PC-3 (cell line): ENCODE data around the gene NDUFS7. TPM values are rescaled to one million over a fixed set of nuclear protein-coding genes. Genes with fewer than 3 reads are reported as not detected.
"Not testable (repeated sequence)": the region's sequence is repeated elsewhere in the genome, so short reads cannot be mapped to it uniquely, and the experiment has no call there.

Experiments
- ATAC-seq: fragments of 200-7000 bp; cut with Tn5 transposase; 2 replicates; pipeline ENCODE4 v1.9.1; 2020; ENCODE audit warnings: mild to moderate bottlenecking, moderate library complexity
- BruUV-seq: library from RNA; stranded (reverse); fragments of 400-500 nt; replicated peaks from 2 replicates; lab custom pipeline; 2021; lab: Mats Ljungman, UMichigan
- CTCF ChIA-PET: fragments of 300-600 bp; sonication (Branson Sonifier 250); formaldehyde crosslinking; loops from one replicate; lab custom pipeline; 2022; ENCODE audit warnings: antibody characterized with exemption; lab: Charles Lee
- POLR2A ChIA-PET: fragments of 300-600 bp; sonication (Branson Sonifier 250); formaldehyde crosslinking; loops from one replicate; lab custom pipeline; 2022; ENCODE audit warnings: antibody characterized with exemption; ENCODE audit not compliant: unreplicated experiment; lab: Charles Lee
- DNase-seq: peaks from one replicate; pipeline ENCODE4 v3.0.0-alpha.2; 2015
- H2AFZ ChIP-seq: fragments of 300-600 bp; sonication (generic); 2 replicates; pipeline ENCODE4 v1.6.0; 2016; ENCODE audit warnings: antibody characterized with exemption, low read length
- H3F3A ChIP-seq: fragments of 300-600 bp; sonication (generic); one replicate; pipeline ENCODE4 v1.6.0; 2017; ENCODE audit warnings: antibody characterized with exemption, low read length, control low read depth, mild to moderate bottlenecking; ENCODE audit not compliant: unreplicated experiment
- H3K27ac ChIP-seq: fragments of 300-600 bp; sonication (generic); 2 replicates; pipeline ENCODE4 v1.5.1; 2016; ENCODE audit warnings: mild to moderate bottlenecking, low read length
- H3K27me3 ChIP-seq: fragments of 300-600 bp; sonication (generic); 2 replicates; pipeline ENCODE4 v1.6.1; 2016; ENCODE audit warnings: low read length, mixed read lengths
- H3K36me3 ChIP-seq: fragments of 300-600 bp; sonication (generic); 2 replicates; pipeline ENCODE4 v1.6.1; 2016; ENCODE audit warnings: low read depth, mixed run types, low read length, mixed read lengths
- H3K4me1 ChIP-seq: fragments of 300-600 bp; sonication (generic); 2 replicates; pipeline ENCODE4 v1.5.1; 2016; ENCODE audit warnings: low read length; ENCODE audit not compliant: insufficient read depth
- H3K4me2 ChIP-seq: fragments of 300-600 bp; sonication (generic); 2 replicates; pipeline ENCODE4 v1.6.0; 2016; ENCODE audit warnings: low read length
- H3K4me3 ChIP-seq: fragments of 300-600 bp; sonication (generic); 2 replicates; pipeline ENCODE4 v1.5.1; 2016; ENCODE audit warnings: mild to moderate bottlenecking, low read length, mixed read lengths
- H3K79me2 ChIP-seq: fragments of 300-600 bp; sonication (generic); 2 replicates; pipeline ENCODE4 v1.6.1; 2017; ENCODE audit warnings: low read length, mixed read lengths
- H3K9ac ChIP-seq: fragments of 300-600 bp; sonication (generic); 2 replicates; pipeline ENCODE4 v1.6.0; 2016; ENCODE audit warnings: mild to moderate bottlenecking, low read length
- H3K9me2 ChIP-seq: fragments of 300-600 bp; sonication (generic); replicated peaks from 2 replicates; pipeline ENCODE4 v1.6.1; 2016; ENCODE audit warnings: mixed run types, low read length, mixed read lengths
- H3K9me3 ChIP-seq: fragments of 300-600 bp; sonication (generic); 2 replicates; pipeline ENCODE4 v1.6.1; 2016; ENCODE audit warnings: low read length, mixed read lengths
- H4K20me1 ChIP-seq: fragments of 300-600 bp; sonication (generic); 2 replicates; pipeline ENCODE4 v1.6.1; 2016; ENCODE audit warnings: low read length, mixed read lengths
- EZH2 ChIP-seq: fragments of 300-600 bp; sonication (generic); IDR thresholded peaks from one replicate; pipeline ENCODE4 v1.6.1; 2017; ENCODE audit warnings: antibody characterized with exemption, mild to moderate bottlenecking, low read length; ENCODE audit not compliant: unreplicated experiment
- EZH2phosphoT487 ChIP-seq: fragments of 300-600 bp; sonication (generic); IDR thresholded peaks from 2 replicates; pipeline ENCODE4 v1.6.1; 2018; ENCODE audit warnings: mild to moderate bottlenecking, antibody characterized with exemption, low read length, borderline replicate concordance
- intact Hi-C: fragments of 100-400 bp; cut with micrococcal nuclease; formaldehyde crosslinking; loops from 2 replicates; pipeline ENCODE4 v1.9.0; 2023
- total RNA-seq: library from RNA; depleted of rRNA; stranded (reverse); fragments of >200 nt; gene quantifications from 2 replicates; pipeline ENCODE4 v1.2.3, GENCODE V29; 2014
- TF ChIP-seq, protein P1 (sequence below): fragments of 300-600 bp; sonication (generic); conservative IDR thresholded peaks from 2 replicates; pipeline ENCODE4 v1.5.1; 2017; ENCODE audit warnings: antibody characterized with exemption, low read depth, mild to moderate bottlenecking, low read length

Gene NDUFS7
- total RNA-seq, 1 experiment from 2014 or later: 111 TPM

GRCh38 chr19:1418951-1419738, 35.4 kb downstream of the NDUFS7 start:
- no peak overlapping the region for H2AFZ ChIP-seq
- POLR2A ChIA-PET: no interaction called here

DNA sequence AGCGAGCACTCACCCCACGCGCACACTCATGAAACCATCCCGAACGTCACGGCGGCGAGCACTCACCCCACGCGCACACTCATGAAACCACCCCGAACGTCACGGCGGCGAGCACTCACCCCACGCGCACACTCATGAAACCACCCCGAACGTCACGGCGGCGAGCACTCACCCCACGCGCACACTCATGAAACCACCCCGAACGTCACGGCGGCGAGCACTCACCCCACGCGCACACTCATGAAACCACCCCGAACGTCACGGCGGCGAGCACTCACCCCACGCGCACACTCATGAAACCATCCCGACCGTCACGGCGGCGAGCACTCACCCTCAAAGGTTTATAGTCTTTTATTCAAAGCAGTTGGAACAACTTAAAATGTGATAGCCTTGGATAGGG, 36.4 kb downstream of the NDUFS7 start:
- POLR2A ChIA-PET, H3F3A ChIP-seq, ATAC-seq, DNase-seq, H3K9ac ChIP-seq, H3K4me2 ChIP-seq, H3K9me3 ChIP-seq, H3K9me2 ChIP-seq, H3K27me3 ChIP-seq, CTCF ChIA-PET, intact Hi-C loops, H3K4me3 ChIP-seq, H3K27ac ChIP-seq, H2AFZ ChIP-seq, BruUV-seq: not testable (repeated sequence)
- Histone ChIP-seq H3K4me1 (peaks cover 15% of the 10 kb centered on the region), H4K20me1 (peaks cover 24% of the 10 kb centered on the region; the same call in 1 of the 2 replicates), H3K36me3 (peaks cover 30% of the 10 kb centered on the region; the same call in 1 of the 2 replicates), H3K79me2 (peaks cover 57% of the 10 kb centered on the region)

More at GRCh38 chr19:1418951-1419738, 35.4 kb downstream of the NDUFS7 start:
- Histone ChIP-seq H4K20me1 (peaks cover 24% of the 10 kb centered on the region; the same call in 1 of the 2 replicates), H3F3A (peaks cover 7% of the 10 kb centered on the region), H3K4me2 (no peak overlapping the region), H3K4me1 (peaks cover 20% of the 10 kb centered on the region), H3K36me3 (peaks cover 29% of the 10 kb centered on the region; the same call in 1 of the 2 replicates), H3K79me2 (peaks cover 66% of the 10 kb centered on the region), H3K27ac (no peak overlapping the region), H3K9ac (no peak overlapping the region), H3K27me3 (no peaks in the 10 kb centered on the region), H3K4me3 (no peak overlapping the region), H3K9me3 (no peaks in the 10 kb centered on the region), H3K9me2 (no peaks in the 10 kb centered on the region)
- intact Hi-C loops: no loop called here
- DNase-seq (no peak), ATAC-seq (no peak)
- BruUV-seq: no TSS peak
- CTCF ChIA-PET: no interaction called here
- no peak for TF ChIP-seq EZH2
- TF ChIP-seq, protein P1, sequence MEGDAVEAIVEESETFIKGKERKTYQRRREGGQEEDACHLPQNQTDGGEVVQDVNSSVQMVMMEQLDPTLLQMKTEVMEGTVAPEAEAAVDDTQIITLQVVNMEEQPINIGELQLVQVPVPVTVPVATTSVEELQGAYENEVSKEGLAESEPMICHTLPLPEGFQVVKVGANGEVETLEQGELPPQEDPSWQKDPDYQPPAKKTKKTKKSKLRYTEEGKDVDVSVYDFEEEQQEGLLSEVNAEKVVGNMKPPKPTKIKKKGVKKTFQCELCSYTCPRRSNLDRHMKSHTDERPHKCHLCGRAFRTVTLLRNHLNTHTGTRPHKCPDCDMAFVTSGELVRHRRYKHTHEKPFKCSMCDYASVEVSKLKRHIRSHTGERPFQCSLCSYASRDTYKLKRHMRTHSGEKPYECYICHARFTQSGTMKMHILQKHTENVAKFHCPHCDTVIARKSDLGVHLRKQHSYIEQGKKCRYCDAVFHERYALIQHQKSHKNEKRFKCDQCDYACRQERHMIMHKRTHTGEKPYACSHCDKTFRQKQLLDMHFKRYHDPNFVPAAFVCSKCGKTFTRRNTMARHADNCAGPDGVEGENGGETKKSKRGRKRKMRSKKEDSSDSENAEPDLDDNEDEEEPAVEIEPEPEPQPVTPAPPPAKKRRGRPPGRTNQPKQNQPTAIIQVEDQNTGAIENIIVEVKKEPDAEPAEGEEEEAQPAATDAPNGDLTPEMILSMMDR: no peak
- TF ChIP-seq EZH2phosphoT487: no peak

- Histone ChIP-seq H3K79me2 (peaks cover 52% of the 10 kb centered on the region), H3K9ac (no peak overlapping the region), H3K27ac (no peak overlapping the region), H3K4me3 (no peak overlapping the region), H3K9me3 (no peaks in the 10 kb centered on the region), H3K4me1 (peaks cover 12% of the 10 kb centered on the region), H4K20me1 (peaks cover 24% of the 10 kb centered on the region; the same call in 1 of the 2 replicates), H3K4me2 (no peak overlapping the region), H3F3A (no peaks in the 10 kb centered on the region), H3K9me2 (no peaks in the 10 kb centered on the region), H2AFZ (no peak overlapping the region), H3K36me3 (peaks cover 35% of the 10 kb centered on the region; the same call in 1 of the 2 replicates), H3K27me3 (no peaks in the 10 kb centered on the region)
- TF ChIP-seq EZH2 (no peak), EZH2phosphoT487 (no peak)
- TF ChIP-seq, protein P1: no peak
- intact Hi-C loops: no loop called here
- BruUV-seq: no TSS peak
- POLR2A ChIA-PET: no interaction called here
- no peak for DNase-seq
- no peak for ATAC-seq
- CTCF ChIA-PET: no interaction called here
Observed at GRCh38 chr19:1420590-1420989, 36.9 kb downstream of the NDUFS7 start.
